Loucy (cell line): ENCODE measurements around the gene NRCAM.

ENCODE experiments used
- H2AFZ ChIP-seq: fragments of 200-600 bp; sonication (generic); 2 replicates; pipeline ENCODE4 v1.6.0; 2016; ENCODE audit warnings: antibody characterized with exemption, mild to moderate bottlenecking, low read length, moderate library complexity
- H3F3A ChIP-seq: fragments of 200-600 bp; 2 replicates; pipeline ENCODE4 v1.6.0; 2016; ENCODE audit warnings: antibody characterized with exemption, low read depth, mild to moderate bottlenecking
- H3K27me3 ChIP-seq: fragments of 200-600 bp; sonication (generic); 2 replicates; pipeline ENCODE4 v1.6.1; 2014; ENCODE audit warnings: low read length, mild to moderate bottlenecking; ENCODE audit not compliant: insufficient read depth, poor library complexity, severe bottlenecking
- H3K36me3 ChIP-seq: fragments of 200-600 bp; sonication (generic); 2 replicates; pipeline ENCODE4 v1.6.1; 2016; ENCODE audit warnings: low read length; ENCODE audit not compliant: insufficient read depth
- H3K4me1 ChIP-seq: fragments of 200-600 bp; sonication (generic); 2 replicates; pipeline ENCODE4 v1.5.1; 2014; ENCODE audit warnings: low read length, mild to moderate bottlenecking; ENCODE audit not compliant: insufficient read depth, poor library complexity, severe bottlenecking
- H3K4me2 ChIP-seq: fragments of 200-600 bp; sonication (generic); 2 replicates; pipeline ENCODE4 v1.6.0; 2014; ENCODE audit warnings: antibody characterized with exemption, low read length, low read depth, mild to moderate bottlenecking; ENCODE audit not compliant: poor library complexity, severe bottlenecking
- H3K4me3 ChIP-seq: fragments of 200-600 bp; sonication (generic); 2 replicates; pipeline ENCODE4 v1.5.1; 2014; ENCODE audit warnings: low read length, mild to moderate bottlenecking, mixed read lengths; ENCODE audit not compliant: poor library complexity, severe bottlenecking
- H3K79me2 ChIP-seq: fragments of 200-600 bp; sonication (generic); 2 replicates; pipeline ENCODE4 v1.6.1; 2014; ENCODE audit warnings: low read length; ENCODE audit not compliant: insufficient read depth
- H3K9ac ChIP-seq: fragments of 200-600 bp; sonication (generic); 2 replicates; pipeline ENCODE4 v1.6.0; 2014; ENCODE audit warnings: mild to moderate bottlenecking, low read depth, low read length, moderate library complexity; ENCODE audit not compliant: poor library complexity, severe bottlenecking
- H3K9me2 ChIP-seq: fragments of 200-600 bp; sonication (generic); replicated peaks from 2 replicates; pipeline ENCODE4 v1.6.1; 2016; ENCODE audit warnings: low read depth, low read length, mixed read lengths
- H3K9me3 ChIP-seq: fragments of 200-600 bp; sonication (generic); 2 replicates; pipeline ENCODE4 v1.6.1; 2014; ENCODE audit warnings: mild to moderate bottlenecking, antibody characterized with exemption, low read length, low read depth; ENCODE audit not compliant: insufficient read depth
- H4K20me1 ChIP-seq: fragments of 200-600 bp; sonication (generic); 2 replicates; pipeline ENCODE4 v1.6.0; 2014; ENCODE audit warnings: antibody characterized with exemption, low read length, mild to moderate bottlenecking; ENCODE audit not compliant: insufficient read depth, poor library complexity, severe bottlenecking
- EZH2phosphoT487 ChIP-seq: fragments of 200-600 bp; IDR thresholded peaks from 2 replicates; pipeline ENCODE4 v1.6.1; 2018; ENCODE audit warnings: antibody characterized with exemption, mild to moderate bottlenecking, moderate library complexity, borderline replicate concordance
- TF ChIP-seq, protein P1 (sequence below): fragments of 200-600 bp; sonication (generic); conservative IDR thresholded peaks from 2 replicates; pipeline ENCODE4 v1.5.1; 2014; ENCODE audit warnings: mild to moderate bottlenecking, antibody characterized with exemption, low read length

Gene NRCAM

GRCh38 chr7:108403597-108404217, 52.5 kb downstream of the NRCAM start:
- no peaks in the 10 kb centered on the region for H4K20me1 ChIP-seq
- H3K4me1 ChIP-seq: no peaks in the 10 kb centered on the region
- no peak overlapping the region for H3K4me2 ChIP-seq
- no peaks in the 10 kb centered on the region for H3K9me3 ChIP-seq
- no peak overlapping the region for H3K9ac ChIP-seq
- TF ChIP-seq, protein P1, sequence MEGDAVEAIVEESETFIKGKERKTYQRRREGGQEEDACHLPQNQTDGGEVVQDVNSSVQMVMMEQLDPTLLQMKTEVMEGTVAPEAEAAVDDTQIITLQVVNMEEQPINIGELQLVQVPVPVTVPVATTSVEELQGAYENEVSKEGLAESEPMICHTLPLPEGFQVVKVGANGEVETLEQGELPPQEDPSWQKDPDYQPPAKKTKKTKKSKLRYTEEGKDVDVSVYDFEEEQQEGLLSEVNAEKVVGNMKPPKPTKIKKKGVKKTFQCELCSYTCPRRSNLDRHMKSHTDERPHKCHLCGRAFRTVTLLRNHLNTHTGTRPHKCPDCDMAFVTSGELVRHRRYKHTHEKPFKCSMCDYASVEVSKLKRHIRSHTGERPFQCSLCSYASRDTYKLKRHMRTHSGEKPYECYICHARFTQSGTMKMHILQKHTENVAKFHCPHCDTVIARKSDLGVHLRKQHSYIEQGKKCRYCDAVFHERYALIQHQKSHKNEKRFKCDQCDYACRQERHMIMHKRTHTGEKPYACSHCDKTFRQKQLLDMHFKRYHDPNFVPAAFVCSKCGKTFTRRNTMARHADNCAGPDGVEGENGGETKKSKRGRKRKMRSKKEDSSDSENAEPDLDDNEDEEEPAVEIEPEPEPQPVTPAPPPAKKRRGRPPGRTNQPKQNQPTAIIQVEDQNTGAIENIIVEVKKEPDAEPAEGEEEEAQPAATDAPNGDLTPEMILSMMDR: no peak
- no peak for TF ChIP-seq EZH2phosphoT487
- H3K4me3 ChIP-seq: no peak overlapping the region
- H3K79me2 ChIP-seq: no peaks in the 10 kb centered on the region
- H3K27me3 ChIP-seq: no peaks in the 10 kb centered on the region
- H3K9me2 ChIP-seq: no peaks in the 10 kb centered on the region
- no peaks in the 10 kb centered on the region for H3F3A ChIP-seq
- no peaks in the 10 kb centered on the region for H3K36me3 ChIP-seq
- H2AFZ ChIP-seq: no peak overlapping the region

- no peak for TF ChIP-seq EZH2phosphoT487
- TF ChIP-seq, protein P1: no peak
- H2AFZ ChIP-seq: no peak overlapping the region
- no peaks in the 10 kb centered on the region for H3K36me3 ChIP-seq
- no peaks in the 10 kb centered on the region for H3K79me2 ChIP-seq
- H3K9me2 ChIP-seq: no peaks in the 10 kb centered on the region
- no peaks in the 10 kb centered on the region for H3F3A ChIP-seq
- no peaks in the 10 kb centered on the region for H4K20me1 ChIP-seq
- no peak overlapping the region for H3K4me2 ChIP-seq
- H3K4me1 ChIP-seq: no peaks in the 10 kb centered on the region
- no peaks in the 10 kb centered on the region for H3K9me3 ChIP-seq
- no peak overlapping the region for H3K4me3 ChIP-seq
- no peaks in the 10 kb centered on the region for H3K27me3 ChIP-seq
- no peak overlapping the region for H3K9ac ChIP-seq
Observed at GRCh38 chr7:108402865-108403264, 53.4 kb downstream of the NRCAM start.

- H3K4me2 ChIP-seq: no peak overlapping the region
- TF ChIP-seq, protein P1: no peak
- TF ChIP-seq EZH2phosphoT487: no peak
- no peaks in the 10 kb centered on the region for H3K4me1 ChIP-seq
- H3K79me2 ChIP-seq: no peaks in the 10 kb centered on the region
- H4K20me1 ChIP-seq: no peaks in the 10 kb centered on the region
- H3F3A ChIP-seq: no peaks in the 10 kb centered on the region
- H3K27me3 ChIP-seq: no peaks in the 10 kb centered on the region
- H3K4me3 ChIP-seq: no peak overlapping the region
- no peak overlapping the region for H2AFZ ChIP-seq
- H3K9ac ChIP-seq: no peak overlapping the region
- H3K9me3 ChIP-seq: no peaks in the 10 kb centered on the region
- H3K36me3 ChIP-seq: no peaks in the 10 kb centered on the region
- no peaks in the 10 kb centered on the region for H3K9me2 ChIP-seq
Observed at GRCh38 chr7:108396080-108396479, 60.2 kb downstream of the NRCAM start.
